K562 (cell line): ENCODE results near the gene ZNF467. TPM values are rescaled to one million over a fixed set of nuclear protein-coding genes. Genes with fewer than 3 reads are reported as not detected.

Experiments used
- ATAC-seq: fragments of 200-7000 bp; cut with Tn5 transposase; 3 replicates; pipeline ENCODE4 v1.9.1; 2020; ENCODE audit warnings: moderate library complexity
- BruUV-seq: library from RNA; stranded (reverse); fragments of 400-500 nt; replicated peaks from 2 replicates; lab custom pipeline; 2021; lab: Mats Ljungman, UMichigan
- CTCF ChIA-PET: fragments of 300-600 bp; formaldehyde crosslinking; extraction: SDS; loops from one replicate; lab custom pipeline; 2021; ENCODE audit warnings: low intra/inter-chr PET ratio; lab: Yijun Ruan, JAX
- POLR2A ChIA-PET: fragments of 300-600, 350-650 bp; sonication (Branson Sonifier 250); formaldehyde crosslinking; extraction: SDS; loops from one replicate; lab custom pipeline; 2021; ENCODE audit warnings: antibody characterized with exemption, inconsistent platforms; lab: Yijun Ruan, JAX
- DNase-seq, 4 experiments: peaks; one replicate each; pipeline versions ENCODE4 v3.0.0 to v3.0.0-alpha.2; 2011 to 2018; ENCODE audit warnings: low spot score in 3 of 4, mixed read lengths in 3 of 4; ENCODE audit errors: extremely low read depth in 1 of 4
- FAIRE-seq: peaks from 2 replicates; lab custom pipeline; 2011; peaks lifted over from hg19 to GRCh38; lab: Jason Lieb, UNC
- H2AFZ ChIP-seq: 2 replicates; pipeline ENCODE4 v1.6.0; 2011; ENCODE audit warnings: low read depth, low read length, control low read depth, inconsistent platforms
- H3K27ac ChIP-seq: fragments of 200-600 bp; 3 replicates; pipeline ENCODE4 v1.8.0; 2011; ENCODE audit warnings: low read depth, mild to moderate bottlenecking, control low read depth, inconsistent platforms, low read length, moderate library complexity, mixed read lengths; ENCODE audit errors: extremely low read depth
- H3K27me3 ChIP-seq, 2 experiments: fragments of 300-600 bp in 1 of 2; 2 replicates in 1 of 2; 3 replicates in 1 of 2; pipeline versions ENCODE4 v1.6.0 to v1.8.0; 2011; ENCODE audit warnings: inconsistent platforms in 2 of 2, low read length in 2 of 2, mild to moderate bottlenecking in 1 of 2, mixed read lengths in 1 of 2, moderate library complexity in 1 of 2; ENCODE audit not compliant: control insufficient read depth in 2 of 2, insufficient read depth in 2 of 2
- H3K36me3 ChIP-seq: fragments of 300-600 bp; 3 replicates; pipeline ENCODE4 v1.8.0; 2011; ENCODE audit warnings: mild to moderate bottlenecking, low read length, inconsistent platforms; ENCODE audit not compliant: control insufficient read depth, insufficient read depth
- H3K4me1 ChIP-seq, 2 experiments: fragments of 200-600 bp in 1 of 2; replicated peaks in 1 of 2; 2 replicates in 1 of 2; 3 replicates in 1 of 2; pipeline versions ENCODE4 v1.5.1 to v1.8.0; 2011; ENCODE audit warnings: inconsistent platforms in 2 of 2, low read length in 2 of 2, mild to moderate bottlenecking in 1 of 2, mixed read lengths in 1 of 2, moderate library complexity in 1 of 2; ENCODE audit not compliant: control insufficient read depth in 2 of 2, insufficient read depth in 2 of 2
- H3K4me2 ChIP-seq: 2 replicates; pipeline ENCODE4 v1.6.1; 2011; ENCODE audit warnings: low read length, control low read depth, inconsistent platforms, mixed read lengths; ENCODE audit not compliant: insufficient read depth
- H3K4me3 ChIP-seq: fragments of 200-600 bp; sonication (generic), shearing (Covaris generic); 2 replicates; pipeline ENCODE4 v1.5.1; 2016; ENCODE audit warnings: control low read depth, inconsistent platforms
- H3K79me2 ChIP-seq: fragments of 200-600 bp; 3 replicates; pipeline ENCODE4 v1.8.0; 2011; ENCODE audit warnings: low read length, inconsistent platforms; ENCODE audit not compliant: control insufficient read depth, insufficient read depth
- H3K9ac ChIP-seq, 2 experiments: 2 replicates each; pipeline versions ENCODE4 v1.6.0 to v1.6.1; 2011; ENCODE audit warnings: low read depth in 2 of 2, low read length in 2 of 2, control low read depth in 1 of 2, inconsistent platforms in 1 of 2, mild to moderate bottlenecking in 1 of 2, mixed read lengths in 1 of 2; ENCODE audit not compliant: insufficient read depth in 1 of 2
- H3K9me1 ChIP-seq: one replicate; pipeline ENCODE4 v1.6.0; 2011; ENCODE audit warnings: inconsistent platforms, mild to moderate bottlenecking, low read length, moderate library complexity; ENCODE audit not compliant: control insufficient read depth, insufficient read depth
- H3K9me3 ChIP-seq: replicated peaks from 2 replicates; pipeline ENCODE4 v1.5.1; 2011; ENCODE audit warnings: low read depth, low read length, inconsistent platforms; ENCODE audit not compliant: control insufficient read depth, insufficient read depth
- H4K20me1 ChIP-seq: replicated peaks from 2 replicates; pipeline ENCODE4 v1.6.1; 2011; ENCODE audit warnings: low read length, inconsistent platforms, mixed read lengths; ENCODE audit not compliant: control insufficient read depth, insufficient read depth
- NFIC ChIP-seq: fragments of 450-650 bp; IDR thresholded peaks from 2 replicates; pipeline ENCODE4 v1.6.1; 2017; ENCODE audit warnings: mild to moderate bottlenecking, inconsistent platforms
- RBM15 ChIP-seq: fragments of 200-400 bp; formaldehyde crosslinking; IDR thresholded peaks from 2 replicates; pipeline ENCODE4 v1.6.1; 2018; ENCODE audit warnings: mild to moderate bottlenecking, low read length, moderate library complexity; ENCODE audit not compliant: insufficient read depth
- STAG1 ChIP-seq: sonication (generic); formaldehyde crosslinking; IDR thresholded peaks from 2 replicates; pipeline ENCODE4 v1.5.0; 2020; ENCODE audit warnings: missing genetic modification reagents, borderline replicate concordance
- ZNF184 ChIP-seq: sonication (generic); formaldehyde crosslinking; IDR thresholded peaks from 2 replicates; pipeline ENCODE4 v1.5.0; 2020; ENCODE audit warnings: missing genetic modification reagents
- ZSCAN29 ChIP-seq: fragments of 450-650 bp; IDR thresholded peaks from 2 replicates; pipeline ENCODE4 v1.6.1; 2017
- WGBS: fragments of 100-300 bp; shearing (Covaris generic); methylation state at CpG from one replicate; pipeline ENCODE4 v1.1.6; 2016; ENCODE audit warnings: low coverage, mixed read lengths; ENCODE audit not compliant: insufficient coverage; ENCODE audit errors: missing lambda C conversion rate; 5-methylcytosine and 5-hydroxymethylcytosine counted together
- in situ Hi-C: fragments of 300-500 bp; cut with MboI; formaldehyde crosslinking; loops from 4 replicates; pipeline ENCODE4 v1.15.0; 2018; ENCODE audit warnings: inconsistent platforms, mixed read lengths
- intact Hi-C: fragments of 100-400 bp; cut with micrococcal nuclease; formaldehyde crosslinking; loops from 2 replicates; pipeline ENCODE4 v1.14.2; 2022
- polyA plus RNA-seq, 8 experiments: library from polyadenylated mRNA; depleted of rRNA in 4 of 8; stranded (reverse) in 5 of 8; unstranded in 3 of 8; fragments of >200 nt; fragmentation: Nextera tagmentation in 2 of 8; fragmentation: Illumina TruSeq in 1 of 8; extraction: Ambion mirVana in 2 of 8; extraction: Trizol in 1 of 8; gene quantifications; 2 replicates each; pipeline versions ENCODE4 v1.2.1 to v1.2.3, GENCODE V29; 2011 to 2014; ENCODE audit warnings: inconsistent platforms in 1 of 8, missing spikeins in 1 of 8
- total RNA-seq, 7 experiments: library from RNA; depleted of rRNA in 6 of 7; stranded (reverse); fragments of >200 nt in 6 of 7; fragmentation: Illumina TruSeq in 2 of 7; extraction: Trizol in 2 of 7; gene quantifications; 2 replicates each; pipeline versions ENCODE4 v1.2.1 to v1.2.3, GENCODE V29; 2011 to 2021; ENCODE audit warnings: low replicate concordance in 1 of 7

The ZNF467 gene
- total and polyA plus RNA-seq, 9 of the 15 experiments (the other 6 are each of a cell fraction or from before 2014, with no cell fraction given), result 0.32 to 14.2 (median 1.7) TPM

DNA sequence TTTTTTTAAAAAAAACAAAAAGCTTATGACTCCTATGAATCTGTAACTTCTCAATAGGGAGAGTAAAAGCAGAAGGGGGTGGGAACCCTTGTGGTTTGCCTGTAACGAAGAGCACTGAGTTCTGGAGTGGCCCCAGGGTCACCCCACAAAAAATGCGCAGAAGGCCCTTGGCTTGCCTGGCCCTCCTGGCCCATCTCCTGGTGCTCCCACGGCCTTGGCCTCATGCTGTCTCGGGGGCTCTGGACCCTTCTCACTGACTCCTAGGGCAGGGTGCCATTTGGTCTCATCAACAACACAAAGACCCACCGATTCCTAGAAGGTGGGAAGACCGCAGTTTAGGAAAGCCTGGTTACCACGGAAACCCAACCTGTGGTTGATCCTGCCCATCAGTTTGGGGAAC lies 40.8 kb downstream of the ZNF467 start:
- POLR2A ChIA-PET, result interaction anchor here (0.6 to 3.6 kb wide), 5 partner anchors 9 to 19 kb away, joined by 3 to 27 read pairs (median 5); no protein-coding TSS in a partner anchor
- H3K27me3 ChIP-seq, result peaks cover 0 to 11% of the 10 kb centered on the region in 2 experiments; a peak in 1 of 5 replicates
- H4K20me1 ChIP-seq, result peaks cover 17% of the 10 kb centered on the region; the same call in 1 of the 2 replicates
- TF ChIP-seq STAG1 (0 out of 2 replicates have a peak, but pooled peaks have one; percentile 19), ZSCAN29 (no peak)
- H3K79me2 ChIP-seq, result no peaks in the 10 kb centered on the region
- H3K4me2 ChIP-seq, result no peak overlapping the region
- WGBS, result 75% methylated on average over 7 of the region's 7 CpGs
- H2AFZ ChIP-seq, result no peak overlapping the region
- no peaks in the 10 kb centered on the region for H3K9me3 ChIP-seq
- intact Hi-C loops (no loop called here), in situ Hi-C loops (no loop called here)
- BruUV-seq, result no TSS peak
- H3K36me3 ChIP-seq, result peaks cover 55% of the 10 kb centered on the region; the same call in 2 of the 3 replicates
- H3K4me3 ChIP-seq, result no peak overlapping the region
- H3K9me1 ChIP-seq, result no peaks in the 10 kb centered on the region
- no peak for ATAC-seq
- H3K27ac ChIP-seq, result no peak overlapping the region
- CTCF ChIA-PET, result no interaction called here
- H3K4me1 ChIP-seq, result peaks cover 0 to 27% of the 10 kb centered on the region in 2 experiments; a peak in 4 of 5 replicates
- DNase-seq, result no peak
- FAIRE-seq, result no peak
- H3K9ac ChIP-seq, result no peak overlapping the region

DNA sequence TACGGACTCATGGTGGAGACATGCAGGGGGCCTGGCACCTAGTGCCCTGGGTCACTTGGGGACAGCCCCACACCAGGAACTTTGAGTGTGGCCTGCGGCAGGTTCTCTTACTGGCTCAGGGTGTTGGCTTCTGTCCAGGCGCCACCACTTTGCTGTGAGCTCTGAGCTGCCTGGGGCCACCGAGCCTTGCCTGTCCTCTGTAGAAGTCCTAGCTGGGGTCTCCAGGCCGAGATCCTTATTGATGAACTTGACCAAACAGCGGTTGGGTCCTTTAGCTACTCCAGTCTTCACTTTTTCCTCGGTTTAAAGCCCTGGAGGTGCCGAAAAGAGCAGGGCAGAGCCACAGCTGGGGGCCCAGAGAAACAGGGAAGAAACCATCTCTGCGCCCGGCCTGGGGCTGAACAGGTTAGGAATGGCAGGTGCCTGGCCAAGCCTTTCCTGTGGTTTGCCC lies 41.3 kb downstream of the ZNF467 start:
- no peak overlapping the region for H2AFZ ChIP-seq
- peaks cover 60% of the 10 kb centered on the region; the same call in 2 of the 3 replicates for H3K36me3 ChIP-seq
- intact Hi-C loops, result no loop called here
- no peaks in the 10 kb centered on the region for H3K9me3 ChIP-seq
- H3K27me3 ChIP-seq, result peaks cover 0 to 11% of the 10 kb centered on the region in 2 experiments; a peak in 1 of 5 replicates
- no peak overlapping the region for H3K27ac ChIP-seq
- no TSS peak for BruUV-seq
- H3K9ac ChIP-seq, result peak overlapping the region in 1 of 2 experiments; percentile 54; a peak in 1 of 4 replicates
- H3K4me2 ChIP-seq, result no peak overlapping the region
- DNase-seq (no peak), FAIRE-seq (no peak), ATAC-seq (no peak)
- H3K4me1 ChIP-seq, result peaks cover 0 to 27% of the 10 kb centered on the region in 2 experiments; a peak in 4 of 5 replicates
- no peak overlapping the region for H3K4me3 ChIP-seq
- in situ Hi-C loops, result no loop called here
- CTCF ChIA-PET, result no interaction called here
- POLR2A ChIA-PET, result interaction anchor here (0.6 to 3.6 kb wide), 6 partner anchors 8 to 60 kb away, joined by 3 to 27 read pairs (median 4); no protein-coding TSS in a partner anchor
- no peaks in the 10 kb centered on the region for H3K79me2 ChIP-seq
- no peak for TF ChIP-seq RBM15
- TF ChIP-seq NFIC, result peak; percentile 31; the same call in 1 of the 2 replicates
- no peak for TF ChIP-seq ZNF184 (CRISPR knock-in tag)
- 75% methylated on average over 10 of the region's 10 CpGs for WGBS
- H4K20me1 ChIP-seq, result peaks cover 17% of the 10 kb centered on the region; the same call in 1 of the 2 replicates
- H3K9me1 ChIP-seq, result no peaks in the 10 kb centered on the region
